ENCODE data around the gene BGN.

- TF ChIP-seq EZH2 (IDR thresholded peaks at IDR 0.05; ENCODE audit: insufficient read depth, poor library complexity, severe bottlenecking) = no peak
- TF ChIP-seq EZH2phosphoT487 (IDR thresholded peaks at IDR 0.05; ENCODE audit: insufficient read depth, low read depth) = no peak
Measured at GRCh38 chrX:153525451-153525850, 30.7 kb downstream of the BGN start.

All from GM23248 (cell line).